Ishikawa (cell line): ENCODE measurements around the gene MRPL10.

ENCODE experiments used
- CEBPB ChIP-seq: IDR thresholded peaks from 2 replicates; pipeline ENCODE4 v1.6.1; 2012
- CREB1 ChIP-seq: IDR thresholded peaks from 2 replicates; pipeline ENCODE4 v1.6.1; 2012; ENCODE audit warnings: low read depth
- EGR1 ChIP-seq: IDR thresholded peaks from 2 replicates; pipeline ENCODE4 v1.6.1; 2012
- EP300 ChIP-seq: IDR thresholded peaks from 2 replicates; pipeline ENCODE4 v1.6.1; 2012; ENCODE audit warnings: borderline replicate concordance
- FOXM1 ChIP-seq: IDR thresholded peaks from 2 replicates; pipeline ENCODE4 v1.6.1; 2012; ENCODE audit warnings: low read depth, borderline replicate concordance
- NFIC ChIP-seq: IDR thresholded peaks from 2 replicates; pipeline ENCODE4 v1.6.1; 2012
- RAD21 ChIP-seq: IDR thresholded peaks from 2 replicates; pipeline ENCODE4 v1.6.1; 2012; ENCODE audit warnings: low read depth
- REST ChIP-seq: IDR thresholded peaks from 2 replicates; pipeline ENCODE4 v1.6.1; 2012; ENCODE audit warnings: low read depth, mild to moderate bottlenecking
- TAF1 ChIP-seq: IDR thresholded peaks from 2 replicates; pipeline ENCODE4 v1.6.1; 2012; ENCODE audit warnings: low read depth, mild to moderate bottlenecking
- TCF12 ChIP-seq: IDR thresholded peaks from 2 replicates; pipeline ENCODE4 v1.6.1; 2012; ENCODE audit warnings: low read depth
- TEAD4 ChIP-seq: IDR thresholded peaks from 2 replicates; pipeline ENCODE4 v1.6.1; 2012
- YY1 ChIP-seq: IDR thresholded peaks from 2 replicates; pipeline ENCODE4 v1.6.1; 2012; ENCODE audit warnings: low read depth
- ZBTB7A ChIP-seq: IDR thresholded peaks from 2 replicates; pipeline ENCODE4 v1.6.1; 2012; ENCODE audit warnings: low read depth
- TF ChIP-seq, protein P1 (sequence below): IDR thresholded peaks from 2 replicates; pipeline ENCODE4 v1.6.1; 2012
- TF ChIP-seq, protein P2 (sequence below): IDR thresholded peaks from 2 replicates; pipeline ENCODE4 v1.6.1; 2012

MRPL10 gene

GRCh38 chr17:47878203-47879027, 47.1 kb upstream of the MRPL10 start:
- TF ChIP-seq CEBPB (no peak), FOXM1 (no peak), NFIC (no peak), RAD21 (no peak), CREB1 (no peak), TEAD4 (no peak), YY1 (no peak), EGR1 (no peak), EP300 (no peak), TAF1 (no peak), TCF12 (no peak), ZBTB7A (no peak), REST (no peak)
- TF ChIP-seq, protein P1, sequence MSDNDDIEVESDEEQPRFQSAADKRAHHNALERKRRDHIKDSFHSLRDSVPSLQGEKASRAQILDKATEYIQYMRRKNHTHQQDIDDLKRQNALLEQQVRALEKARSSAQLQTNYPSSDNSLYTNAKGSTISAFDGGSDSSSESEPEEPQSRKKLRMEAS = no peak
- TF ChIP-seq, protein P2, sequence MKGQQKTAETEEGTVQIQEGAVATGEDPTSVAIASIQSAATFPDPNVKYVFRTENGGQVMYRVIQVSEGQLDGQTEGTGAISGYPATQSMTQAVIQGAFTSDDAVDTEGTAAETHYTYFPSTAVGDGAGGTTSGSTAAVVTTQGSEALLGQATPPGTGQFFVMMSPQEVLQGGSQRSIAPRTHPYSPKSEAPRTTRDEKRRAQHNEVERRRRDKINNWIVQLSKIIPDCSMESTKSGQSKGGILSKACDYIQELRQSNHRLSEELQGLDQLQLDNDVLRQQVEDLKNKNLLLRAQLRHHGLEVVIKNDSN = no peak

GRCh38 chr17:47877368-47878034, 46.2 kb upstream of the MRPL10 start:
- TF ChIP-seq, protein P1 = no peak
- TF ChIP-seq NFIC (no peak), ZBTB7A (no peak), EGR1 (no peak), YY1 (no peak), TCF12 (no peak), CREB1 (no peak), REST (no peak), TAF1 (no peak), CEBPB (no peak), TEAD4 (no peak), FOXM1 (no peak), RAD21 (no peak), EP300 (no peak)
- TF ChIP-seq, protein P2 = no peak

DNA sequence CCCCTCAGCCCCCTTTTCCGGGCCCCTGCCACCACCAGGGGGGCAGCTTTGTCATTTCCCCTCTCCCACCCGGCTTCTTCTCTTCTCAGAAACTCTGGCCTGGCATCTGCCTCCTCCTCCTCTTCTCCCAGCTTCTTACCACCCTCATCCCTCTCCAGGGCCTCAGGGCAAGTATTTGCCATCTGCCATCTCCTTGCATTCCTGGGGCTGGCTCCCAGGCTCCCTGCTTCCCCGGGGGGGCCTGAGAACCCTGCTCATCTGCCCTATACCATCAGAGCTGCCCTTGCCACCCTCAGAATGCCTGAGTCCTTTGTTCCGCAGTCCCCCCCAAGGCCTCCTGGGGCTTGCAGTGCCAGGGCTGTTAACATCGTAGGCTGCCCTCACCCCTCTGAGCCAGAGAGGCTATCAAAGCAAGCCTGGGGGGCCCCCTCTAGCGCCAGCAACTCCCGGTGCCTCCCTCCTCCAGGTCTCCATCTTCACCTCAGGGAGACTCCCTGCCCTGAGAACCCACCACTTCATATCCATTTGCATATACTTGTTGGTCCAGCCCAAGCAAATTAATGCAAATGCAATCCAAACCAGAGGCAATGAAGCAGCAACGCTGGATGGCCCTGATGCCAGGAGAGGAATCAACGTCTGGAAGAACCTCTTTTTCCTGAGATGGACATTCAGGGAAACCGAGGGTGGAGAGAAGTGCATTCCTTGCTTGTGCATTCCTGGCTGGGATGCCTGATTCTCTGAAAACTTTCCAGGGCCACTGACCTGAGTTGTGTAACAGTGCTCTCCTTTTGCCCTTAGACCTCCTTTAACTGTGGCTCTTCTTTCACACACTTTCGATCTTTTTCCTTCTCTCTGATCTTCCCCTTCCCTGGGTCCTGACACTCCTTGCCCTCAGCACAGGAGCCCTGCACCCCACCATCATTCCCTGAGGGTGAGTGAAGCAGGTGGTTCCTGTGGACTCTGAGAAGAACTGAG, 44.0 kb upstream of the MRPL10 start:
- TF ChIP-seq TCF12 (no peak), ZBTB7A (no peak), CREB1 (no peak), FOXM1 (no peak), REST (no peak), RAD21 (no peak), TAF1 (no peak)
